ENCODE results near the gene PNRC1.

The PNRC1 gene

DNA sequence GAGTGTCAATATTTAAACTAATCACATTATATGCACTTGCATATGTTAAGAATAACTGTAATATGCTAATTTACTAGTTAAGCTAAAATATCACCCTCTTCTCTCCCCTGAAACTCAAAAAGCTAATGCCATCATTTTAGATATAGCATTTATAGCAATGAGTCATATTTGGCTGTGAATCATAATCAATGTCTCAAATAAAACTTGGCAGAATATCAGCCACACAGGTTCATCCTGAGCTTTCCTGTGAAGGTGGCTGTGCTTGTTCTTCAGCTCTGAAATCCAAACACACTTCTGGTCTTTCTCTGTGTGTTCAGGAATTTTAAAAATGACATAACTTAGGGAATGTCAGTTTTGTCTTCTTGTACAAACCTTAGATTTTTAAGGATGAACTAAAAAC is 12.8 kb upstream of the PNRC1 start:
- no peak overlapping the region for H3K27ac ChIP-seq (ENCODE audit: low read length)
- no peak for TF ChIP-seq EZH2 (IDR thresholded peaks at IDR 0.05; ENCODE audit: borderline replicate concordance, low read depth, low read length, severe bottlenecking)
- TF ChIP-seq, protein P1, sequence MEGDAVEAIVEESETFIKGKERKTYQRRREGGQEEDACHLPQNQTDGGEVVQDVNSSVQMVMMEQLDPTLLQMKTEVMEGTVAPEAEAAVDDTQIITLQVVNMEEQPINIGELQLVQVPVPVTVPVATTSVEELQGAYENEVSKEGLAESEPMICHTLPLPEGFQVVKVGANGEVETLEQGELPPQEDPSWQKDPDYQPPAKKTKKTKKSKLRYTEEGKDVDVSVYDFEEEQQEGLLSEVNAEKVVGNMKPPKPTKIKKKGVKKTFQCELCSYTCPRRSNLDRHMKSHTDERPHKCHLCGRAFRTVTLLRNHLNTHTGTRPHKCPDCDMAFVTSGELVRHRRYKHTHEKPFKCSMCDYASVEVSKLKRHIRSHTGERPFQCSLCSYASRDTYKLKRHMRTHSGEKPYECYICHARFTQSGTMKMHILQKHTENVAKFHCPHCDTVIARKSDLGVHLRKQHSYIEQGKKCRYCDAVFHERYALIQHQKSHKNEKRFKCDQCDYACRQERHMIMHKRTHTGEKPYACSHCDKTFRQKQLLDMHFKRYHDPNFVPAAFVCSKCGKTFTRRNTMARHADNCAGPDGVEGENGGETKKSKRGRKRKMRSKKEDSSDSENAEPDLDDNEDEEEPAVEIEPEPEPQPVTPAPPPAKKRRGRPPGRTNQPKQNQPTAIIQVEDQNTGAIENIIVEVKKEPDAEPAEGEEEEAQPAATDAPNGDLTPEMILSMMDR (IDR thresholded peaks at IDR 0.05; ENCODE audit: borderline replicate concordance, extremely low read depth, low read length, poor library complexity, severe bottlenecking): no peak
- no peak overlapping the region for H3K4me2 ChIP-seq (ENCODE audit: insufficient read depth, low read length)
- no peaks in the 10 kb centered on the region for H3K4me1 ChIP-seq (ENCODE audit: insufficient read depth, low read length)
- no peak overlapping the region for H3K9ac ChIP-seq (ENCODE audit: low read depth, low read length)
- H3K27me3 ChIP-seq (ENCODE audit: insufficient read depth, low read length, poor library complexity): no peaks in the 10 kb centered on the region
- no peaks in the 10 kb centered on the region for H3K36me3 ChIP-seq (ENCODE audit: insufficient read depth, low read length)
- H4K20me1 ChIP-seq (ENCODE audit: insufficient read depth, low read length): no peaks in the 10 kb centered on the region
- DNase-seq: no peak
- no peaks in the 10 kb centered on the region for H3K79me2 ChIP-seq (ENCODE audit: insufficient read depth, low read length)
- no peak for ATAC-seq (ENCODE audit: insufficient read depth, low read depth)
- no peak overlapping the region for H3K4me3 ChIP-seq (ENCODE audit: low read depth in 1 of 2, low read length in 2 of 2)
- no peaks in the 10 kb centered on the region for H3K9me3 ChIP-seq (ENCODE audit: insufficient read depth, low read length, severe bottlenecking)
- H2AFZ ChIP-seq (ENCODE audit: low read depth, low read length): no peak overlapping the region

DNA sequence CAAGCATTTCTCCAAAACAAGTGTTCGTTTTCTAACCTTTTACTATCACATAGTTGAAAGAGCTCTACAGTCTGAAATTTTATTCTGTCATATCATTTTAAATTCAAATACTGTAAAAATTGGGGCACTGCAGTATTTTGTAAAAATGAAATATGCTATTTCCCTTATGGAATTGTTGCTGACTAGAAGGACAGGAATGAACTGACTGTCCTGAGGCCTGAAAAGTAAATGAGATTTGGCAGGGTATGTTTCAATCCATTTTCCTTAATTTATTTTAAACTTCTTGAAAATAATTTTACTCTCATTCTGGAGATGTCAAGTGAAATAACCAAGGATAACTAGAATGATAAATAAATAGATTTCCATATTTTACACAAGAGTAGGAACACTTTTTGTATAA is 11.9 kb upstream of the PNRC1 start:
- Histone ChIP-seq H3K4me2 (ENCODE audit: insufficient read depth, low read length) (no peak overlapping the region), H3K79me2 (ENCODE audit: insufficient read depth, low read length) (no peaks in the 10 kb centered on the region), H3K36me3 (ENCODE audit: insufficient read depth, low read length) (no peaks in the 10 kb centered on the region), H3K27ac (ENCODE audit: low read length) (no peak overlapping the region), H3K27me3 (ENCODE audit: insufficient read depth, low read length, poor library complexity) (no peaks in the 10 kb centered on the region), H3K4me1 (ENCODE audit: insufficient read depth, low read length) (no peaks in the 10 kb centered on the region), H3K4me3 (ENCODE audit: low read depth in 1 of 2, low read length in 2 of 2) (no peak overlapping the region), H3K9ac (ENCODE audit: low read depth, low read length) (no peak overlapping the region), H2AFZ (ENCODE audit: low read depth, low read length) (no peak overlapping the region), H4K20me1 (ENCODE audit: insufficient read depth, low read length) (no peaks in the 10 kb centered on the region), H3K9me3 (ENCODE audit: insufficient read depth, low read length, severe bottlenecking) (peaks cover 5% of the 10 kb centered on the region)
- no peak for TF ChIP-seq EZH2 (IDR thresholded peaks at IDR 0.05; ENCODE audit: borderline replicate concordance, low read depth, low read length, severe bottlenecking)
- TF ChIP-seq, protein P1 (IDR thresholded peaks at IDR 0.05; ENCODE audit: borderline replicate concordance, extremely low read depth, low read length, poor library complexity, severe bottlenecking): no peak
- ATAC-seq (ENCODE audit: insufficient read depth, low read depth) (no peak), DNase-seq (no peak)

GRCh38 chr6:89069536-89070163 is 10.9 kb upstream of the PNRC1 start:
- Histone ChIP-seq H3K9me3 (ENCODE audit: insufficient read depth, low read length, severe bottlenecking) (peaks cover 5% of the 10 kb centered on the region), H3K36me3 (ENCODE audit: insufficient read depth, low read length) (no peaks in the 10 kb centered on the region), H4K20me1 (ENCODE audit: insufficient read depth, low read length) (no peaks in the 10 kb centered on the region), H2AFZ (ENCODE audit: low read depth, low read length) (no peak overlapping the region), H3K27me3 (ENCODE audit: insufficient read depth, low read length, poor library complexity) (no peaks in the 10 kb centered on the region), H3K27ac (ENCODE audit: low read length) (no peak overlapping the region), H3K4me3 (ENCODE audit: low read depth in 1 of 2, low read length in 2 of 2) (no peak overlapping the region), H3K4me2 (ENCODE audit: insufficient read depth, low read length) (no peak overlapping the region), H3K79me2 (ENCODE audit: insufficient read depth, low read length) (no peaks in the 10 kb centered on the region), H3K4me1 (ENCODE audit: insufficient read depth, low read length) (no peaks in the 10 kb centered on the region), H3K9ac (ENCODE audit: low read depth, low read length) (no peak overlapping the region)
- no peak for DNase-seq
- ATAC-seq (ENCODE audit: insufficient read depth, low read depth): no peak
- no peak for TF ChIP-seq EZH2 (IDR thresholded peaks at IDR 0.05; ENCODE audit: borderline replicate concordance, low read depth, low read length, severe bottlenecking)
- TF ChIP-seq, protein P1 (IDR thresholded peaks at IDR 0.05; ENCODE audit: borderline replicate concordance, extremely low read depth, low read length, poor library complexity, severe bottlenecking): no peak

Data from DND-41 (cell line).